CD4-positive, alpha-beta T cell treated with Interleukin-15 for 1 hour (primary cell): ENCODE data around the gene MOBP.

ENCODE experiments used
- DNase-seq: peaks from one replicate; pipeline ENCODE4 v3.0.0-alpha.2; 2020

MOBP gene

GRCh38 chr3:39542588-39542988, 75.1 kb downstream of the MOBP start:
- DNase-seq = no peak

- no peak for DNase-seq
Observed at GRCh38 chr3:39548282-39548681, 80.8 kb downstream of the MOBP start.

GRCh38 chr3:39550354-39551051, 83.0 kb downstream of the MOBP start:
- DNase-seq = no peak
